HL-60 (cell line): Measurements from ENCODE around the gene FHIT.

ENCODE experiments used
- DNase-seq, 2 experiments: peaks; one replicate each; pipeline ENCODE4 v3.0.0-alpha.2; 2010 to 2020; ENCODE audit warnings: low read depth in 1 of 2, low spot score in 1 of 2
- H3K27ac ChIP-seq: fragments of 250-450 bp; sonication (Bioruptor Pico); replicated peaks from 2 replicates; pipeline ENCODE4 v1.5.1; 2020; ENCODE audit warnings: mild to moderate bottlenecking, moderate library complexity
- H3K27me3 ChIP-seq: fragments of 250-450 bp; sonication (Bioruptor Pico); 2 replicates; pipeline ENCODE4 v1.5.1; 2021; ENCODE audit warnings: mild to moderate bottlenecking, moderate library complexity; ENCODE audit not compliant: insufficient read depth, poor library complexity, severe bottlenecking
- H3K4me3 ChIP-seq: replicated peaks from 2 replicates; pipeline ENCODE4 v1.5.1; 2011; ENCODE audit warnings: mild to moderate bottlenecking, control low read depth, low read length; ENCODE audit not compliant: insufficient read depth
- GABPA ChIP-seq: IDR thresholded peaks from 2 replicates; pipeline ENCODE4 v1.6.1; 2012; ENCODE audit warnings: low read depth
- POLR2AphosphoS5 ChIP-seq: IDR thresholded peaks from 2 replicates; pipeline ENCODE4 v1.6.1; 2012; ENCODE audit warnings: low read depth
- SPI1 ChIP-seq: IDR thresholded peaks from 2 replicates; pipeline ENCODE4 v1.6.1; 2012; ENCODE audit warnings: low read depth, mild to moderate bottlenecking, borderline replicate concordance
- TF ChIP-seq, protein P1 (sequence below): IDR thresholded peaks from one replicate; pipeline ENCODE4 v1.5.1; 2011; ENCODE audit warnings: low read length, control low read depth, inconsistent platforms; ENCODE audit not compliant: insufficient read depth
- TF ChIP-seq, protein P2 (sequence below): IDR thresholded peaks from 2 replicates; pipeline ENCODE4 v1.6.1; 2012; ENCODE audit warnings: low read depth; ENCODE audit not compliant: insufficient replicate concordance

FHIT gene

DNA sequence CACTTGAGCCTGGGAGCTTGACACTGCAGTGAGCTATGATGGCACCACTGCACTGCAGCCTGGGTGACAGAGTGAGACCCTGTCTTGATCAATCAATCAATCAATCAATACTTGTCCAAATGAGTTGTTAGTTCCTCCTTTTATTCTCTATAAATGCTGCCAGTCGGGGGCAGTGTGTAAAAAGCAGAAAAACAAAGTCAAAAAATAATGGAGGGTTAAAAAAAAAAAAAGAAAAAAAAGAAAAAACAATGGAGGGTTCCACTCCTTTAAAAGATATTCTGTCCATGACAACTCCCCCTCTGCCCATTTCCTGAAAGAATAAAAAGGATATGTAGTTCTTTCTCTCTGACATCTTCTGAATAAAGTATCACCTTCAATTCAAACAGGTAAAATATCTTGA, 1068.6 kb downstream of the FHIT start:
- no peak for DNase-seq
- no peaks in the 10 kb centered on the region for H3K27me3 ChIP-seq
- no peak for TF ChIP-seq POLR2AphosphoS5
- TF ChIP-seq, protein P1, sequence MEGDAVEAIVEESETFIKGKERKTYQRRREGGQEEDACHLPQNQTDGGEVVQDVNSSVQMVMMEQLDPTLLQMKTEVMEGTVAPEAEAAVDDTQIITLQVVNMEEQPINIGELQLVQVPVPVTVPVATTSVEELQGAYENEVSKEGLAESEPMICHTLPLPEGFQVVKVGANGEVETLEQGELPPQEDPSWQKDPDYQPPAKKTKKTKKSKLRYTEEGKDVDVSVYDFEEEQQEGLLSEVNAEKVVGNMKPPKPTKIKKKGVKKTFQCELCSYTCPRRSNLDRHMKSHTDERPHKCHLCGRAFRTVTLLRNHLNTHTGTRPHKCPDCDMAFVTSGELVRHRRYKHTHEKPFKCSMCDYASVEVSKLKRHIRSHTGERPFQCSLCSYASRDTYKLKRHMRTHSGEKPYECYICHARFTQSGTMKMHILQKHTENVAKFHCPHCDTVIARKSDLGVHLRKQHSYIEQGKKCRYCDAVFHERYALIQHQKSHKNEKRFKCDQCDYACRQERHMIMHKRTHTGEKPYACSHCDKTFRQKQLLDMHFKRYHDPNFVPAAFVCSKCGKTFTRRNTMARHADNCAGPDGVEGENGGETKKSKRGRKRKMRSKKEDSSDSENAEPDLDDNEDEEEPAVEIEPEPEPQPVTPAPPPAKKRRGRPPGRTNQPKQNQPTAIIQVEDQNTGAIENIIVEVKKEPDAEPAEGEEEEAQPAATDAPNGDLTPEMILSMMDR, result no peak
- TF ChIP-seq, protein P2, sequence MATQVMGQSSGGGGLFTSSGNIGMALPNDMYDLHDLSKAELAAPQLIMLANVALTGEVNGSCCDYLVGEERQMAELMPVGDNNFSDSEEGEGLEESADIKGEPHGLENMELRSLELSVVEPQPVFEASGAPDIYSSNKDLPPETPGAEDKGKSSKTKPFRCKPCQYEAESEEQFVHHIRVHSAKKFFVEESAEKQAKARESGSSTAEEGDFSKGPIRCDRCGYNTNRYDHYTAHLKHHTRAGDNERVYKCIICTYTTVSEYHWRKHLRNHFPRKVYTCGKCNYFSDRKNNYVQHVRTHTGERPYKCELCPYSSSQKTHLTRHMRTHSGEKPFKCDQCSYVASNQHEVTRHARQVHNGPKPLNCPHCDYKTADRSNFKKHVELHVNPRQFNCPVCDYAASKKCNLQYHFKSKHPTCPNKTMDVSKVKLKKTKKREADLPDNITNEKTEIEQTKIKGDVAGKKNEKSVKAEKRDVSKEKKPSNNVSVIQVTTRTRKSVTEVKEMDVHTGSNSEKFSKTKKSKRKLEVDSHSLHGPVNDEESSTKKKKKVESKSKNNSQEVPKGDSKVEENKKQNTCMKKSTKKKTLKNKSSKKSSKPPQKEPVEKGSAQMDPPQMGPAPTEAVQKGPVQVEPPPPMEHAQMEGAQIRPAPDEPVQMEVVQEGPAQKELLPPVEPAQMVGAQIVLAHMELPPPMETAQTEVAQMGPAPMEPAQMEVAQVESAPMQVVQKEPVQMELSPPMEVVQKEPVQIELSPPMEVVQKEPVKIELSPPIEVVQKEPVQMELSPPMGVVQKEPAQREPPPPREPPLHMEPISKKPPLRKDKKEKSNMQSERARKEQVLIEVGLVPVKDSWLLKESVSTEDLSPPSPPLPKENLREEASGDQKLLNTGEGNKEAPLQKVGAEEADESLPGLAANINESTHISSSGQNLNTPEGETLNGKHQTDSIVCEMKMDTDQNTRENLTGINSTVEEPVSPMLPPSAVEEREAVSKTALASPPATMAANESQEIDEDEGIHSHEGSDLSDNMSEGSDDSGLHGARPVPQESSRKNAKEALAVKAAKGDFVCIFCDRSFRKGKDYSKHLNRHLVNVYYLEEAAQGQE, result no peak
- TF ChIP-seq GABPA, result no peak
- no peak for TF ChIP-seq SPI1
- no peak overlapping the region for H3K27ac ChIP-seq
- H3K4me3 ChIP-seq, result no peak overlapping the region

DNA sequence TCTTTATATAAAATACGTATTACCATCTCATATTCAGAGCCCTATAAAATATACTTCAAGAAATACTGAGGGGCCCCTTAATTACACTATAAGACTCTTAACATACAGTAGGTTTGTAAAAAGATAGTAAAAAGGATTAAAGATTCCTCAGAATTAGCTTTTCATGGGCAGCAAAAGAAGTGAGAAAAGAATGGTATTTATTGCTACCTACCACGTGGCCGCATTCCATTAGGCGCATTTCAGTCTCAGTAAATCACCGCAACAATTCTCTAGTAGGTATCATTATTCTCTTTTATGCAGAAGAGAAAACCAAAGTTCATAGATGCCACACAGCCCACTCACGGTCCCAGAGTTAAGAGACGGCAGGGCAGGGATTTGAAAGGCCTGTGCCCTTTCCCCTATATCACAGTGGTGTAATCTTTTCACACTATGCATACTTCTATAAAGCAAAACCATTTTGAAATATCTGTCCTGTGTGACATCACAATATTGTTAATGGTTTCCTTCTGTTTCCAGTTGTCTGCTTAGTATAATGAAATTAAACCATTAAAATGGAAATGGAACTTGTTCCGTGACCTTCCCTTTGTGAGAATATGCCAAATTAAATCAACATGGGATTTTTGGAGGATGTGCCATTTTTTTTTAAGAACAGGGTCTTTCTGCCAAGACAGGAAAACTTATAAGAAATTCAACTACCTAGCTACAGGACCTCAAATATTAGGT, 1072.2 kb downstream of the FHIT start:
- H3K27me3 ChIP-seq, result no peaks in the 10 kb centered on the region
- no peak for TF ChIP-seq SPI1
- TF ChIP-seq, protein P1, result no peak
- TF ChIP-seq, protein P2, result no peak

DNA sequence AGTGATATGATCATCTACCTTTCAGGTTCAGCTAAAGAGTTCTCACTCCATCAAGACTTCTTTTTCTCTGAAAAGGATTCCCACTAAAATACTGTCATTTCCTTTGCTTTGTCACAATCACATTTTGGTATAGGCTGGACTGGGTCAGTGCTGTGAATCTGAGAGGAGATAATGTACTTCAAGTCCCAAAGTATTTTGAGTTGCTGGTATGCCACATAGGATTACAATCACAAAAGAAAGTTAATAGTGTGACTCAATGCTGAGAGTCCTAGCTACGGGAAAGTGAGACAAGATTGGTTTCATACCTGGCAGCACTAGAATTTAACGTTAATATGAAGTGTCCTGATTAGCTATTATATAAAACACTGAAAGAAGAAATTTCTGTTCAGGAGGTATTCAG, 1073.5 kb downstream of the FHIT start:
- TF ChIP-seq, protein P1, result no peak
- TF ChIP-seq GABPA (no peak), SPI1 (no peak), POLR2AphosphoS5 (no peak)
- TF ChIP-seq, protein P2, result no peak
- no peak for DNase-seq
- Histone ChIP-seq H3K27ac (no peak overlapping the region), H3K4me3 (no peak overlapping the region), H3K27me3 (no peaks in the 10 kb centered on the region)

More for the DNA sequence above, 1072.2 kb downstream of the FHIT start:
- H3K4me3 ChIP-seq, result no peak overlapping the region
- no peak for DNase-seq
- H3K27ac ChIP-seq, result no peak overlapping the region
